OCI-LY7 (cell line): ENCODE measurements around the gene NIP7. TPM values are rescaled to one million over a fixed set of nuclear protein-coding genes. Genes with fewer than 3 reads are reported as not detected.
A peak's percentile ranks its signal among the peaks of the same experiment; 100 is the strongest.

Experiments
- BruUV-seq: library from RNA; stranded (reverse); fragments of 400-500 nt; replicated peaks from 2 replicates; lab custom pipeline; 2021; lab: Mats Ljungman, UMichigan
- CTCF ChIA-PET: fragments of 300-600 bp; sonication (Branson Sonifier 250); formaldehyde crosslinking; loops from one replicate; lab custom pipeline; 2022; ENCODE audit warnings: antibody characterized with exemption; ENCODE audit not compliant: unreplicated experiment; lab: Charles Lee
- POLR2A ChIA-PET: fragments of 300-600 bp; sonication (Branson Sonifier 250); formaldehyde crosslinking; loops from one replicate; lab custom pipeline; 2022; ENCODE audit warnings: antibody characterized with exemption; lab: Charles Lee
- DNase-seq: peaks from one replicate; pipeline ENCODE4 v3.0.0-alpha.2; 2015; ENCODE audit warnings: low spot score
- H2AFZ ChIP-seq: fragments of 200-600 bp; sonication (generic), shearing (Covaris generic); 2 replicates; pipeline ENCODE4 v1.6.1; 2014; ENCODE audit warnings: mild to moderate bottlenecking, antibody characterized with exemption, low read length, moderate library complexity
- H3K27ac ChIP-seq: fragments of 200-600 bp; sonication (generic); 2 replicates; pipeline ENCODE4 v1.5.1; 2014; ENCODE audit warnings: mixed run types, low read depth, mild to moderate bottlenecking, moderate library complexity, low read length, inconsistent platforms; ENCODE audit not compliant: poor library complexity, severe bottlenecking
- H3K36me3 ChIP-seq: fragments of 200-600 bp; sonication (generic); 2 replicates; pipeline ENCODE4 v1.6.1; 2014; ENCODE audit warnings: mild to moderate bottlenecking, antibody characterized with exemption, low read length, moderate library complexity, mixed read lengths; ENCODE audit not compliant: insufficient read depth
- H3K4me1 ChIP-seq: fragments of 200-600 bp; sonication (generic); 2 replicates; pipeline ENCODE4 v1.5.1; 2014; ENCODE audit warnings: mild to moderate bottlenecking, low read length; ENCODE audit not compliant: insufficient read depth, poor library complexity, severe bottlenecking
- H3K4me2 ChIP-seq: fragments of 200-600 bp; sonication (generic); 2 replicates; pipeline ENCODE4 v1.6.1; 2014; ENCODE audit warnings: mild to moderate bottlenecking, low read length
- H3K4me3 ChIP-seq: fragments of 200-600 bp; sonication (generic); 2 replicates; pipeline ENCODE4 v1.5.1; 2014; ENCODE audit warnings: mild to moderate bottlenecking, low read depth, low read length; ENCODE audit not compliant: poor library complexity, severe bottlenecking
- H3K79me2 ChIP-seq: fragments of 200-600 bp; sonication (generic); 2 replicates; pipeline ENCODE4 v1.6.1; 2016; ENCODE audit warnings: low read depth, mild to moderate bottlenecking, low read length, moderate library complexity, mixed read lengths; ENCODE audit not compliant: insufficient read depth
- H3K9me2 ChIP-seq: fragments of 200-600 bp; sonication (generic); 2 replicates; pipeline ENCODE4 v1.6.1; 2016; ENCODE audit warnings: mild to moderate bottlenecking, low read length, mixed read lengths; ENCODE audit not compliant: insufficient read depth
- H3K9me3 ChIP-seq: fragments of 200-600 bp; sonication (generic); 2 replicates; pipeline ENCODE4 v1.6.1; 2014; ENCODE audit warnings: mild to moderate bottlenecking, mixed run types, low read length, mixed read lengths
- H4K20me1 ChIP-seq: fragments of 200-600 bp; sonication (generic); 2 replicates; pipeline ENCODE4 v1.6.1; 2014; ENCODE audit warnings: mild to moderate bottlenecking, antibody characterized with exemption, low read length, moderate library complexity, mixed read lengths; ENCODE audit not compliant: insufficient read depth
- EZH2phosphoT487 ChIP-seq: fragments of 200-600 bp; sonication (generic); IDR thresholded peaks from 2 replicates; pipeline ENCODE4 v1.6.1; 2018; ENCODE audit warnings: low read depth, borderline replicate concordance, mild to moderate bottlenecking, mixed run types, antibody characterized with exemption, low read length, moderate library complexity, mixed read lengths
- intact Hi-C: fragments of 100-400 bp; cut with micrococcal nuclease; formaldehyde crosslinking; loops from one replicate; pipeline ENCODE4 v1.10.0; 2022; ENCODE audit not compliant: unreplicated experiment
- total RNA-seq, 2 experiments: library from RNA; depleted of rRNA in 1 of 2; stranded (reverse); fragments of >200 nt in 1 of 2; shearing (Covaris generic) in 1 of 2; gene quantifications; 2 replicates each; pipeline ENCODE4 v1.2.3, GENCODE V29; 2014 to 2022
- TF ChIP-seq, protein P1 (sequence below): fragments of 200-600 bp; sonication (generic); conservative IDR thresholded peaks from 2 replicates; pipeline ENCODE4 v1.5.1; 2014; ENCODE audit warnings: mild to moderate bottlenecking, antibody characterized with exemption, low read length, moderate library complexity, mixed read lengths

NIP7 gene
- total RNA-seq, 2 experiments from 2014 or later = 39.7 to 49.1 TPM

DNA sequence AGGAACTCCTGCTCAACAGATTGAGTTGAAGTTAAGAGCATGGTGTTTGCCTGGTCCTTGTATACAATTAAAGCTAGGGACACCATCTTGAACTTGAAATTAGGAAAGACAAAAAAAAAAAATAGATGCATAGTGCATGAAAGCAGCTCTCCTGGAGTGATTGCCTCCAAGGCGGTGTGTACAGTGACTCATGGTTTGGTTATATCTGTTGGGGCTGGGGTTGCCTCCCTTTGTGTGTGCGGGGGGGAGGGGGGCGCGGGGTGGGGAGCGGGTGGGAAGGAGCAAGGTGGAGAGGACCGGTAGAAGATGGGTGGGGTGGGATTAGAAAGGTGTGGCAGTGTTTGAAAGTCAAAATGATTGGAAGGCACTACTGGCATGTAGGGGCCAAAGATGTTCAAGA is 8.7 kb downstream of the NIP7 start:
- H3K27ac ChIP-seq = no peak overlapping the region
- intact Hi-C loops = no loop called here
- H3K9me3 ChIP-seq = no peaks in the 10 kb centered on the region
- no peaks in the 10 kb centered on the region; the same call in none of the 2 replicates for H4K20me1 ChIP-seq
- no peaks in the 10 kb centered on the region for H3K9me2 ChIP-seq
- H3K36me3 ChIP-seq = peaks cover 71% of the 10 kb centered on the region
- TF ChIP-seq, protein P1, sequence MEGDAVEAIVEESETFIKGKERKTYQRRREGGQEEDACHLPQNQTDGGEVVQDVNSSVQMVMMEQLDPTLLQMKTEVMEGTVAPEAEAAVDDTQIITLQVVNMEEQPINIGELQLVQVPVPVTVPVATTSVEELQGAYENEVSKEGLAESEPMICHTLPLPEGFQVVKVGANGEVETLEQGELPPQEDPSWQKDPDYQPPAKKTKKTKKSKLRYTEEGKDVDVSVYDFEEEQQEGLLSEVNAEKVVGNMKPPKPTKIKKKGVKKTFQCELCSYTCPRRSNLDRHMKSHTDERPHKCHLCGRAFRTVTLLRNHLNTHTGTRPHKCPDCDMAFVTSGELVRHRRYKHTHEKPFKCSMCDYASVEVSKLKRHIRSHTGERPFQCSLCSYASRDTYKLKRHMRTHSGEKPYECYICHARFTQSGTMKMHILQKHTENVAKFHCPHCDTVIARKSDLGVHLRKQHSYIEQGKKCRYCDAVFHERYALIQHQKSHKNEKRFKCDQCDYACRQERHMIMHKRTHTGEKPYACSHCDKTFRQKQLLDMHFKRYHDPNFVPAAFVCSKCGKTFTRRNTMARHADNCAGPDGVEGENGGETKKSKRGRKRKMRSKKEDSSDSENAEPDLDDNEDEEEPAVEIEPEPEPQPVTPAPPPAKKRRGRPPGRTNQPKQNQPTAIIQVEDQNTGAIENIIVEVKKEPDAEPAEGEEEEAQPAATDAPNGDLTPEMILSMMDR = no peak
- no peak for TF ChIP-seq EZH2phosphoT487
- ChIA-PET POLR2A (no interaction called here), CTCF (interaction anchor here (0.6 kb wide), 1 partner anchor 1486 kb away, joined by 3 read pairs; no protein-coding TSS in a partner anchor)
- peaks cover 2% of the 10 kb centered on the region for H3K79me2 ChIP-seq
- H3K4me3 ChIP-seq = no peak overlapping the region
- H3K4me2 ChIP-seq = no peak overlapping the region
- H2AFZ ChIP-seq = no peak overlapping the region
- DNase-seq = no peak
- H3K4me1 ChIP-seq = no peaks in the 10 kb centered on the region
- no TSS peak for BruUV-seq

DNA sequence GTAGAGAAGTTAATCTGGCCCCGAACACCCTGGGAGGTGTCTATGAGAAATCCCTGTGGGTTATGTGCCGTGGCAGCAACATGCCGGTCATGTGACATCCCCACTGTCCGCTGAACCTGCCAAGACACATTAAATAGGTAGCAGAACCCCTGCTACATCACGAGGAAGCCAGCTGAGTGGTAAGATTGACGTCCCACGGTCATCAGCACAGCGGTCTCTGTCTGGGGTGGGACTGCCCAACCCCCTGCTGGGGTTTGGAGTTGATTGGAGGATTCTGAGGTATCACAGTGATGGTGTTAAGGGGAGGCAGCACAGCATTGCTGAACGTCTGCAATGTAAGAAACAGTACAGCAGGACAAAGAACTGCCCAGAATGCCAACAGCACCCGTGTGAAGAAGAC is 10.0 kb downstream of the NIP7 start:
- CTCF ChIA-PET = no interaction called here
- no peaks in the 10 kb centered on the region for H3K4me1 ChIP-seq
- no peaks in the 10 kb centered on the region; the same call in 1 of the 2 replicates for H4K20me1 ChIP-seq
- no peak for DNase-seq
- H3K4me3 ChIP-seq = no peak overlapping the region
- H3K9me3 ChIP-seq = no peaks in the 10 kb centered on the region
- POLR2A ChIA-PET = no interaction called here
- H3K79me2 ChIP-seq = no peaks in the 10 kb centered on the region
- H3K9me2 ChIP-seq = no peaks in the 10 kb centered on the region
- BruUV-seq = no TSS peak
- no peak overlapping the region for H2AFZ ChIP-seq
- H3K36me3 ChIP-seq = peaks cover 63% of the 10 kb centered on the region
- intact Hi-C loops = no loop called here
- H3K4me2 ChIP-seq = no peak overlapping the region
- TF ChIP-seq, protein P1 = no peak
- no peak for TF ChIP-seq EZH2phosphoT487
- H3K27ac ChIP-seq = no peak overlapping the region

DNA sequence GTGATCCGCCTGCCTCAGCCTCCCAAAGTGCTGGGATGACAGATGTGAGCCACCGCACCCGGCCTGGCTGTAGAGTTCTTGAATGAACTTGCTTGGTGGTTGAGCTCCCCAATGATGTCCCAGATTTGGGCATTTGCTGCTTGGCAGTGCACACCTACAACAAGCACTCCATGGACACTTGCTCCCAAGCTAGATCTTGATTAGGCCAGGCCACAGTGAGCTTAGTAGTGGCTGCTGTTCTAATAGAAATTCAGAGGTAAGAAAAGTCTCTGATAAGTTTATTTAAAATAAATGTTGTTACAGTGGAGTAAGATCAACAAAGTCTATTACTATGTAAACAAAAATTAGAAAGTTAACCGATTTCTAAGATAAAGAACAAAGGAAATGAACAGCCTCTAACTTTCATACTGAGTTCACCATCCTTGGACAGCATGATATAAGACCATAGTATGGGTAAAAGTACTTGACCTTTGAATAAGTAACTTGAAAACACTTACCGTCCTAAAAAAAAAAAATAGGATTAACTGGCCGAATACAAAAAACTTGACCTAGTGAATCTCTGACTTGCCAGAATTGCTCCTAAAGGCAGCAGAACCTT is 11.1 kb downstream of the NIP7 start:
- intact Hi-C loops = no loop called here
- CTCF ChIA-PET = no interaction called here
- H3K4me1 ChIP-seq = no peaks in the 10 kb centered on the region
- peaks cover 65% of the 10 kb centered on the region for H3K36me3 ChIP-seq
- H3K27ac ChIP-seq = no peak overlapping the region
- no peak overlapping the region for H3K4me2 ChIP-seq
- DNase-seq = no peak
- TF ChIP-seq, protein P1 = no peak
- TF ChIP-seq EZH2phosphoT487 = no peak
- no peaks in the 10 kb centered on the region for H3K79me2 ChIP-seq
- TSS peak; percentile 34 for BruUV-seq
- H2AFZ ChIP-seq = no peak overlapping the region
- H3K9me2 ChIP-seq = no peaks in the 10 kb centered on the region
- no peak overlapping the region for H3K4me3 ChIP-seq
- H3K9me3 ChIP-seq = no peaks in the 10 kb centered on the region
- POLR2A ChIA-PET = interaction anchor here (1.2 kb wide), 1 partner anchor 21 kb away, joined by 3 read pairs; no protein-coding TSS in a partner anchor
- H4K20me1 ChIP-seq = no peaks in the 10 kb centered on the region; the same call in 1 of the 2 replicates
